Measurements from ENCODE around the gene RXRG.

DNA sequence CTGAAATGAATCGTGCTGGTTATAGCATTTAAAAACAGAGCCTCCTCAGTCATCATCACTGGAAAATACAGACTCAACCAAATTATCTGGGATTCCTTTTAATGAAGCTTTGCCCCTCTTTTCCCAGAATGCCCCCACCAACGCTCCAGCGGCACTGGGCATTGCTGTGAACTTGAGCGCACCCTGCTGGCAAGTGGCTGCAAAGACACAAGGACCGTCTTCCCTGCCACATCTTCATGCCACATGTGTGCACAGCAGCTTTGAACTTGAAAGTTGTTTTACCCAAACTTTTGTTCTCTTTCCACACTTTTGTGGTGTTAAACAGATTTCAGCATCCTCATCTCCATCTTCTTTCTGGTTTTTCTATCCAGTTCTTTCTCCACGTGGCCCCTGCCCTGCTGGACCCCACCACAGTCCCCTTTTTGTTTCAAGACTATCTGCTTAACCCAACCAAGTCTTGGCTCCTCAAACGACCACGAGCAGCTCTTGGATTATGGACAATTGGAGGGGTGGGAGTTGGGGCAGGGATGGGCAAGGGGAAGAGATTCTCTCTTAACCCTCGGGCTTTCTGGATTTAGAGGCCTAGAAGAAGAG, 75.6 kb downstream of the RXRG start:
- TF ChIP-seq CTCF (conservative IDR thresholded peaks at IDR 0.05; ENCODE audit: low read depth, low read length) (peak; percentile 95), EZH2 (IDR thresholded peaks at IDR 0.05; ENCODE audit: low read length, unreplicated experiment) (no peak), EZH2phosphoT487 (IDR thresholded peaks at IDR 0.05; ENCODE audit: borderline replicate concordance, low read length) (no peak)
